Measurements from ENCODE around the gene CSRP2.

CSRP2 gene

DNA sequence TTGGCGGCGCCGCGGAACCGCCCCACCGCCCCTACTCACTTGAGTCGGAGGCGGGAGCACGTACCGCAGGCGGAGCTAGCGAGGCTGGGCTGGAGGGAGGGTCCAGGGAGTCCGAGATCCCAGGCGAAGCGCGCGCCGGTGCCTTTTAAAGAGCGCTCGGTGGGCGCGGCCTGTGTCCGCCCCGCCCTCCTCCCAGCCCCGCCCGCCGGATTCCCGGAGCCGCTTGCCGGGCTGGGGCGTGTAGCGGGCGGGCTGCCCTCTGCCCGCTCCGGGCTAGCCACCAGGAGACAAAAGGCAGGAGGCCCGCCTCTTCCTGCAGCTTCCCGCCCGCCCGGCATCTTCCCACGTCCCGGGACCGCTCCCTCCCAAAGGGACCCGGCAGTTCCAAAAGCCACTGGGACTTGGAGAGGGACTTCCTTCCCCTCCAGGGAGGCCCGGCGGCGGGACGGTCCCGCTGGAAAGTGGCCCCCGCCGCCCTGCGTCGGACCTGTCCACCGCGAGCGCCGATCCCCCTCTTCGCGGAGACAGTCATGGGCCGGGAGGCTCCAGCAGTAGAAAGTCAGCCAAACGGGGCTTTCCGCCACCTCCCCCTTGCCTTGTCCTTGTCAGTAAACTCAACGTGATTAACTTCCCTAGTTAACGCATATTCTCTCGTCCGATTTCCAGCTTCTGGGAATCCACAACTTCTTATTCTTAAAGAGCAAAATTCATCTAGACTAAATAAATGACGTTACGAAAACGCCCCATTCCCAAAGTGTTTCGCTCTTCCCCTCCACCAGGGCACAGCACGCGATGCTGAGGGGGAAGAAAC is at the start of gene CSRP2:
Gene CSRP2, minus strand, starts transcription at position 121 of the 811 bp plus-strand sequence. CDS start 12,759 bp downstream, outside the sequence.
- peak in 1 of 2 donors; percentile 24 for DNase-seq

DNA sequence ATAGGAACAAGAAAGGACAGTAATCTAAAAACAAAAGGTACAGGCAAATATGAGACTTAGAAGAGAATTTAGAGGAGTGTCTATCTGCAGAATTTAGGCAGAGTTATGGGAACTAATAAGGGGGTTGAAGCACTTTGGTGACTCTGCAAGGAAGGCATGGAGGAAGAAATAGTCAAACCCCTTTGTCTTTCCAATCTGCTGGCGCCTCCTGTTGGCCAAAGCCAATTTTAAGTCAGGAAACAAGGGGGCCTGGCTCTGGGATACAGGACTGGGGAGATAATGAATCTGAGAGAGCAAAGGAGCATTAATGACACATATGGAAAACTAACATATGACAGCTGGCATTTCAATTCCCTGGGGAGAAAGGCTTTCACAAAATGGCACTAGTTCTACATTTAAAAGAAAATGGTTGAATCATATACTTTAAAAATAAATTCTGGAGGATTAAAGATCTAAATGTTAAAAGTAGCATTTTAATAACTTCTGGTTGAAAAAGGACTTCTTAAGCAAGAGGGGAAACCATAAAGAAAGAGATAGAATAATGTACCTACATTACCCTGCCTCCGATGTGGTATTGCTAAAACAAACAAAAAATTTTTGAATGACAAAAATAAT is 48.5 kb upstream of the CSRP2 start:
- peak in 1 of 2 donors; percentile 20 for DNase-seq

DNA sequence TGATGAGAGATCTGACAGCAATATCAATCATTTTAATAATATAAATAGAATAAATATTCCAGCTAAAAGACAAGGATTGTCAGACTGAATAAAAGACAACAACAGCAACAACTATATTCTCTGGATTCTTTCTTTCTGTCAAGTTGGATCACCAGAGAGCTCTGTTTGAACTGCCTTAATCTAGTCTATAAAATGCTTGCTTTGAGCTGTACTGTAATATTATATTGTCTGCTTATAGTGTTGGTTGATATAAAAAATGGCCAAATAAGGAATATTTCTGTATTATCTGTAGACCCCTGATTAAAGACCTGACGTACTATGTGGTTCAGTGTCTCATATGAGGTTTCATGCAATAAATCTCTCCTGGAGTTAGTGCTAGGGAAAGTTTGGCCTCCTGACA is 46.3 kb upstream of the CSRP2 start:
- DNase-seq = no peak

DNA sequence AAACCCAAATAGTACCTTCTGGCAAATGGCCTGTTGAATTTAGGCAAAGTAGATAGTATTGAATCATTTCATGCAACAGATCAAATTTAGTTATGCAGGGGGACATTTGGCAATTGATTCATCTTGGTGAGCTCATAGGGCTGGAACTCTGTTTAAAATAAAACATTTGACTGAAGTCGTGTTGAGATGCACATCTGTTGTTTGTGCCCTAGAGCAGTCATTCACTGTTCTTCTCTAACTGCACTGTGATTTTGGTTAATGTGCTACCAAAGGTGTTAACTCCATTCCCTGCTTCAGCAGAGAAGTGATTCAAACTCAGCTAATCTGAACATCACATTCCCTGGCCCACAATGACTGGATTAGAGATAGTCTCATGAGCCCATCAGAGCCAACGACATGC is 44.0 kb upstream of the CSRP2 start:
- no peak for DNase-seq

DNA sequence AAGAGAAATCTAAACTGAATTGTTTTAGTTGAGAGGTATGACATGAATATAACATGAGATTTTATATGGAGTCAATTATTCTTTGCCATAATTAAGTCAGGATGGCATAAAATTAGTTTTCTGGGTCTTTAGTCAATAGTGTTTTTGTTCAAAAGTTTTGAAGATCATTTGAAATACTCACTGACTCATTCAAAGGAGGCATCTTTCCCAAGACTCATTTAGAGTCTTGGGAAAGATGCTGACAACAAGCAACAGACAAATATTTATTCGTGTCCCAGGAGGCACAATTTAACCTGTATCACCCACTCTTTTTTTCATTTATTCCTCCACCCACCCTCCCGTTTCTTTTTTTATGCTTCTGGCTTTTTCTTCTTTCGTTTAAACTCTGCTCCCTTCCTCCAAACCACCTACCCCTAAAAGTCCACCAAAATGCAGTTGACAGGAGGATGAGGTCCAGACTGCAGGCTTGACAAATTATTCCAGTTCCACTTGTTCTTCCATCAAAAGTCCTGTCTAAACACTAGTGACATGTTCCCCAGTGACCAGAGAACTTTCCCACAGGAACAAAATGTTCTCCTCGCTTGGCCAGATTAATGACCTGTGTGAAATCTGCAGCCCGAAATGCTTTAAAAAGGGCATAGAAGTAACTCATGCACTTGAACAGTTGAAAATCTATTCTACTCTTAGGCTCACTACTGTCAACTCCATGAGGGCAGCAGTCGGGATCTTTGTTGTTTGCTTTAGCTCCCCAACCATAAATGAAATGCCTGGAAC is 43.3 kb upstream of the CSRP2 start:
- no peak for DNase-seq

DNA sequence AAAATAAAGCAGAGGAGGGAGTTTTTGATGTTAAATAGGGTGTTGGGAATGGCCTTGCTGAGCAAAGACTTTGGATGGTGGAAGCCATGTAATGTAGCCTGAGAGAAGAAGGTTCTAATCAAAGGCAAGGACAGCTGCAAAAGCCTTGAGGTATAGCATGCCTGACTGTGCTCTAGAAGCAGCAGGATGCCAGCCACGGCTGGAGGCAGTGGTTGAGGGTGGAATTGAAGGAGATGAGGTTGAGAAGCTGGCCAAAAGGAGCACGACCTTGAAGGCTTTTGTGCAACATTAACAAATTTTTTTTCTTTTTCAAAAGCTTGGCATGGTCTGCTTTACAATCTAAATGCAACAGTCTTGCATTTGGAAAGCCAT is 42.3 kb upstream of the CSRP2 start:
- no peak for DNase-seq

DNA sequence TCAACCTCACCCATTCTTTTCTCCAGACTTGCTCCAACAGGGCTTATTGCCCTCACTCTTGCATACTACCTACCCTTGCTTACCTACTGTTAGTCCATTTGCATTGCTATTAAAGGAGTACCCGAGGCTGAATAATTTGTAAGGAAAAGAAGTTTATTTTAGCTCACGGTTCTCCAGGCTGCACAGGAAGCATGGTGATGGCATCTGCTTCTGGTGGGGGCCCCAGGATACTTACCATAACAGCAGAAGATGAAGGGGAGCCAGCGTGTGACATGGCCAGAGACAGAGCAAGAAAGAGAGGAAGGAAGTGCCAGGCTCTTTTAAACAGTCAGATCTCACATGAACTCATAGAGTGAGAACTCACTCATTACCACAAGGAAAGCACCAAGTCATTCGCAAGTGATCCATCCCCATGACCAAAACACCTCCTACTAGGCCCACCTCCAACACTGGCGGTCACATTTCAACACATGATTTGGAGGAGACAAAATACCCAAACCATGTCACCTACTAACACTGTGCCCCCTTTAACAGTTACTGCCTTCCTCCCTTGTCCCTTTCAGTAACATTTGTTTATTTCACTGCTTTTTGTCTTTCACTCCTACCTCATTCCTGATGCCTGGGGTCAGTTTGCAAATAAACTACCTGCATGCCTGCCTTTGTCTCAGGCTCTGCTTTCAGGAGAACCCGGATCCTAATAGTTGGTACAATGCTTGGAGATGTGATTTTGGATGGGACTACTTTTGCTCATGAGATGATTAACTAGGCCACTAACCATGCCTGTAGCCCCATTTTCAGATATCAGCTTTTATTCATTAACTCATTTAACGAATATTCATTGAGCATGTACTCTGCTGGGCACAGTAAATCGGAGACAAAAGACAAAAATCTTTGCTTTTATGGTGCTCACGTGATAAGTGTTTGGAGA is 41.6 kb upstream of the CSRP2 start:
- DNase-seq = peak in 1 of 2 donors; percentile 85

DNA sequence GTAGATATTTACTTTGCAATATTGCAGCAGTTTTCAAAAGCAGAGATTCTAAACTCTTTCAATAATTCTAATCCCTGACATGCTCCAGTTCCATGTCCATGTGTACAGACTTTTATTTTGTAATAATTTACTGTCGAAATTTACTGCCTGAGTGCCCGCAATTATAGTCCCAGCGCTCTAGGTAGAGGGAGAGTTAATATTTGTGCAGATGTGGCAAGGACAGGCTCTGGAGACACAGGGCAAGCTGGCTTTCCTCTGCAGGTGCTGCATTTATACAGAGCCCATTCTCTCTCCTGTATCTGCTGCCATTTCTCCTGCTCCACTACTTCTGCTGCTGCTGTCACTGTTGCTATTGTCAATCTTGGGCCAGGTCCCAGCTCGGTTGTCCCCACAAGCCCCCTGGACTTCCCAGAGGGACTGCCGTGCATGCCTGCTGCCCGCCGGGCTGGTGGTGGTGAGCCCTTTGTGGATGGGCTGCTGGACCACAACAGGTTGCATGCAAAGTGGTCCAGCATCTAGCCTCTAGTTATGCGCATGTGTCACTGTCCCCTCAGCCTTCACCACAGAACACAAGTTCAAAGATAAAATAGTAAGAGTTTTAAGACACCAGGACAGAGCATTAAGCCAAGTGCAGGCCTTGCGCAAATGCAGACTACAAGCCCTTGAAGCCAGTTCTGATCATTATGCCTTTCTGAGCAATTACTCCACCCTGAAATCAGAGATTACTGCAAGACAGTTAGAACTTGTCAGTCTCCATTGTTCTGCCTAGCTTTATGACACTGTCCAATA is 40.8 kb upstream of the CSRP2 start:
- DNase-seq = no peak

DNA sequence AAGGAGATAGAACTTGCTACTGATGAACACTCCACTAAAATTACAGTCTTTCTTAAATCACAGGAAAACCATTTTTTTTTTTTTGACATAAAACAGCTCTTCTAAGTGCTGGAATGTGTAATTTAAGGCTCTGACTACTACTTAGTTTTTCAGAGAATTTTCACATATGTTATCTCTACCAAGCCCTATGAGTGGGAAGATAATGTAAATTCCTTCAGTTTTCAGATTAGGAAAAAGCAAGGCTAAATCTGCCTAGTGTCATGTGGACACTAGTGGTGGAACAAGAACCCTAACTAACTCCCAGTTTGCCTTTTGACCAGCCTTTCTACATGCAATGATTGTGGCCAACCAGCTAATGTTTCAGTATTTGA is 37.3 kb upstream of the CSRP2 start:
- no peak for DNase-seq

DNA sequence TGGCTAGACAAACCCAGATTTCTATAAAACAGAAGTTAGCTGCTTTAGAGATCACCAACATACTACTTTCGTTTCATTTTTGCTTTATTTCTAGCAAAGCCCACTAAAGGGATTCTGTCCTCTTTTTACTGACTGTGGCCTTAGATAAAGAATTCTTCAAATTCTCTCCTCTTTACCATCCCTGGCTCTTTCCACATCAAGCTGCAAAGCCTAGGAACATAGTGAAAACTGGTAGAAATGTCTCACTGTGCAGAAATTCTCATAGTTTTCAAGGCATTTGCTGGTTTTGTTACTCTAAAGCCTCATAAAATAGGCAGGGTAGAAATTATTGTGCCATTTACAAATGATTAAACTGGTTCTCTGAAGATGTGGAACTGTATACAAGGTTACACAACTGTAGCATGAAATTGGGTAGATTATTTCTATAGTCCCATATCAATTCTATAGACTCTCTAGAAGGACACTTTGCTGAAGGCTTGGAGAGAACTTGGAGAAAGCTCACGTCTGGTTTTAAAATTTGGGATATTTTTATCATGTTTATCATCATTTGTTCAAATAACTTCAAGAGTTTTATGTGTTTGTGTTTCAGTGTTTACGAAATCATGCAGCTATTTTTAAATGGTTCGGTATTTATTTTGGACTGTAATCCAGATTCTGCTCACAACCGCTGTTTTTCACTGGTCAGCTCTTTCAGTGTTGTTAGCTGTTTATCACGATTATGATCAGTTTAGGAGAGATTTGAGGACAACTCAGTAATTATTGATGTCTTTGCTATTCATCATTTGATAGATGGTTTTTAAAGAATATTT is 36.7 kb upstream of the CSRP2 start:
- DNase-seq = no peak

DNA sequence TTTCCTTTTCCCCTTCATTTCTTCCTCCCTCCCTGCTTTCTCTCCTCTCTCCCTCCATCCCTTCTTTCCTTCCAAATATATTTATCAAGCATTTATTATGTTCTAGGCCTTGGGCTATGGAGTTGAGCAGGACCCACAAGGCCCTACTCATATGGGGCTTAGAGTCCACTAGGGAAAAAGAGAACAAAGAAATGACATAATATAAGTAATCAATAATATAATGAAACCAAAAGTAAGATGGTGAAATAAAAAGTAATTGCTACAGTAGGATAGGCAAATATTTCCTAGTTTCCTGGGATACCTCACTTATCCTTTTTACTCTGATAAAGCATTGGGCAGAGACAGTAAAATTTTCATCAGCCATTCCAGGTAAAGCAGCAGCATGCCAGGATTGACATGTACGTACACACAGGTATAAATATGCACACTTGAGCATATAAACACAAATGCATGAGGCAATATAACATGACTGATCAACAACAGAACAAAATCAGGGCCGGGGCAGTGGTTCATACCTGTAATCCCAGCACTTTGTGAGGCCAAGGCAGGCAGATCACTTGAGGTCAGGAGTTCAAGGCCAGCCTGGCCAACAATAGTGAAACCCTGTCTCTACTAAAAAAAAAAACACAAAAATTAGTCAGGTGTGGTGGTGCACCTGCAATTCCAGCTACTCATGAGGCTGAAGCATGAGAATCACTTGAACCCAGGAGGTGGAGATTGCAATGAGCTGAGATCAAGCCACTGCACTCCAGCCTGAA is 35.5 kb upstream of the CSRP2 start:
- DNase-seq = no peak

DNA sequence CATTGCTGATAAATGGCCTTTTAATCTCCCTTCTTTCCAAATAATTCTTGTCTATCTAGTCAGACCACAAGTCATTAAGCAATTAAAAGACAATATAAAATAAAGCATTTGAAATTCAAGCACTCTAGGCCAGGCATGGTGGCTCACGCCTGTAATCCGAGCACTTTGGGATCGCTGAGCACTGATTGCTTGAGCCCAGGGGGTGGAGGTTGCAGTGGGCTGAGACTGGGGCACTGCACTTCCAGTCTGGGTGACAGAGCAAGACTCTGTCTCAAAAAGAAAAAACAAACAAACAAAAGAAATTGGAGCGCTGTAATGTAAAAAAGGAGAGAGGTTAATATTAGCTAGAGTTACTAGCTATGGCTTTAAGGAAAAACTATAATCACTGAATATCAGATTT is 30.5 kb upstream of the CSRP2 start:
- DNase-seq = no peak

DNA sequence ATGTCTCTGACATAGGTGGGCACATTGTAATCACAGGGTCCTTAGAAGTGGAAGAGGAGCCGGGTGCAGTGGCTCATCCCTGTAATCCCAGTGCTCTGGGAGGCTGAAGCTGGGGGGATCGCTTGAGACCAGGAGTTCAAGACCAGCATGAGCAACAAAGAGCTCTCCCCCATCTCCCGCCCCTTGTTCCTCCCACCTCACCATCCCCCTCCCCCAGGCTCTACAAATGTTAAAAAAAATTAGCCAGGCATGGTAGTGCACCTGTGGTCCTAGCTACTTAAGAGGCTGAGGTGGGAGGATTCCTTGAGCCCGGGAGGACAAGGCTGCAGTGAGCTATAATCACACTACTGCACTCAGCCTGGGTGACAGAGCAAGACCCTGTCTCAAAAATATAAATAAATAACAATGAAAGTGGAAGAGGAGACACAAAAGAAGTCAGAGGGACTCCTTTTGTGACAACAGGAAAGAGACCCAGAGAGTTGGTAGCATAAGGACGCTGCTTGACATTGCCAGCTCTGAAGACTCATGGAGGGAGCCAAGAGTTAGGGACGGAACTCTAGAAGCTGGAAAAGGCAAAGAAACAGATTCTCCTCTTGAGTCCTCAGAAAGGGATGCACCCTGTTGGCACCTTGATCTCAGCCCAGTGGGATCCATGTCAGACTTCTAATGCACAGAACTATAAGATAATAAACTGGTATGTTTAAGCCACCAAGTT is 29.6 kb upstream of the CSRP2 start:
- no peak for DNase-seq

DNA sequence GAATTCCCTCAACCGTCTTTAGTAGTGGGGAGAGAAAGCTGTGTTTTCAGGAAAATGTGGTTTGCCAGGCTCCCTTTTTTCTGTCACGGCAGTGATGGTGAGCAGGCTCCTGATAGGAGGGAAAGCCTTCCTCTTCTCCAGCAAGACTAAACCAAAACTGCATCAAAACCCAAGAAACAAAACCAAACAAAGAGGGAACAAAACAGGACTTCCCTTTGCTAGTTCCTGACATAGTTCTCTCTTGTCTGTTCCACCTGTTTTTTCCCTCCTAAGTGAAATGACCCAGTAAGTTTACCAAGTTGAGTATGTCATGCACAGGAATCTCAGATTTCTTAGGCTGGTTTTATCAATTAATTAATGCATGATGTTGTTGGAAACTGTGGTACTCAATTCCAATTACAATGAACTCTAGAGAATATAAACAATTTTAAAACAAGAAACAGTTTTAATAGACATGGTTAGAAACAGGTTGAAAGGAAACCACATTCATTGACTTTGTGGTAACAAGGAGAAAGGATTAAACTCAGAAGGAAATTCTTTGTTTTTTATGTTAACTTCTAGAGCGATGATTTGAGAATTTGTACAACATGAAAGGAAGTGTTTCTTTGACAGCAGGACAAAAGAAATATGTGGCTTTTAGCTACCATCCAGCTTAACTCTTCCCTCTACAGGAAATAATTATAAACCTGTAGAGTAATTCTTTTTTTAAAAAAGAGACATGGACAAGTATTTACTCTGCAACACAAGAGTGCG is 23.0 kb upstream of the CSRP2 start:
- no peak for DNase-seq

DNA sequence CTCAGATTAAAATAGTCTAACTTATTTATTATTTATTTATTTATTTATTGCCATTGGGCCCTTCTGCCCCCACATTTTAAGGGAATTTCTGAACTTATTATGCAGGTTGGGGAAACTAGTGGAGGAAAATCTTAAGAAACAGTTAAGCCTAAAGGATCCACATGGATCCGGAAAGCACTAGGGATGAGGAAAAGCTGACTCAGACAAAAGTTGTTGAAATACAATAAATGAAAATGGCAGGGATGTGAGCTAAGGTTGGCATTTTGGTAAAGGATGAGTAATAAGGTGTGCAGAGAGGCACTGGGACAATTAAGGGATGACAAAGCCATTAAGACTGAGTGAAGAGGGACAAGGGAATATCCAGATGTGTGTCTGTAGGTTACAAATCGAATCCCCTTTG is 20.7 kb upstream of the CSRP2 start:
- no peak for DNase-seq

DNA sequence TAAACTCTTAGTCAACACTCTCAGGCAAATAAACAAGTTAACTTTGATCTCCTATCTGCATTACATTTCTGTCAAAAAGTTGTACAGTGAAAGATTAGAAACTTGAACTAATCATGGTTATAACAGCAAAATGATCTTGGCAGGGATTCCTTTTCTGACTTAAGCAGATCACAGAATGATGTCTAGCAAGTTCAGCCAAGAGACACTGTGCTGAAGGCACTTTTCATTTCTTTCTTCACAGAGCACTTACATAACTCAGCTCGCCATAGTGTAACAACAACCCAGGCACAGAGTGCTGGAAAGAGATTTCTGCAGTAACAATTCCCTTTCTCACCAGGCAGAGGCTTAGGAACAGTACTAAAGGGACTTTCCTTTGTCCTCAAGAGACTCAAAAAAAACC is 19.6 kb upstream of the CSRP2 start:
- no peak for DNase-seq

DNA sequence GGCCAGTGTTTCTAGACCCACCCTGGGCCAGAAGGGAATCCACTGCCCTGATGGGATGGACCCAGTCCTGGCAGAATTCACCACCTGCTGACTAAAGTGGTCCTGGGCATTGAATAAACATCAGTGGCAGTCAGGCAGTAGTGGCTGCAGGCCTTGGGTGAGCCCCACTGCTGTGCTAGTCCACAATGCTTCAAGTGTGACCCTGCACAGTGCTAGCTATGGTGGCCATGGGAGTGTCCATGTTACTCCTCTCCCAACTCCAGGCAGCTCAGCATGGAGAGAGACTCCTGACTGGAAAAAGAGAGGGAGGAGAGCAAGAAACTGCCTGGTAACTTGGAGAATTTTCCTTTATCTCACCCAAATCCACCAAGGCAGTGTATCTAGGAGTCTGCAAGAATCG is 17.5 kb upstream of the CSRP2 start:
- no peak for DNase-seq

DNA sequence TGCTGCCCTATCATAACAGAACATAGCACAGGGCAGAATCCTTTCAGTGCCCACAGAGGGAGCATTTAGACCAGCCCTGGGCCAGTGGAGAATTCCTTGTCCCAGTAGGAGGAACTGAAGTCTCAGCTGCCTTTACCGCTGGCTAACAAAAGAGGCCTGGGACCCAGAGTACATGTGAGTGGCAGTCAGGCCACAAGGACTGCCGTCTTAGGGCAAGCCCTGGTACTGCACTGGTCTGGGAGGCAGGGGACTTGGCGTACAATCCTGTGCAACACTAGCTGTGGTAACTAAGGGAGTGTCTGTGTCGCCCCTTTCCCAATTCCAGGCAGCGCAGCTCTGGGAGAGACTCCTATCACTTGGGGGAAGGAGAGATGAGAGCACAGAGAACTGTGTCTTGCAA is 17.0 kb upstream of the CSRP2 start:
- no peak for DNase-seq

DNA sequence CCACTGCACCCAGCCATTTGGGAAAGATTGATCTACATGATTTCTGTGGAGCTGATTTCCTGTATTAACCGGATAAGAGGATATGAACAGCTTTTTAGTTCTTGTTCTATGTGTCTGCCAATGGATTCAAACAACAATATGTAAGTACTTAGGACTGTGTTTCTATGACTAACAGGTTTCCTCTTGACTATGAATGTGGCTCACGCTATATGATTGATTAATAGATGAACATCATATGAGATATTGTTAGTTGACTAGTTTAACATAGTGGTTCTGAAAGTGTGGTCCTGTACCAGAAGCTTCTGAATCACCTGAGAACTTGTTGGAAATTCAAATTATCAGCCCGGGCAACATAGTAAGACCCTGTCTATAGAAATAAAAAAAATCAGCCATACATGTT is 12.8 kb upstream of the CSRP2 start:
- no peak for DNase-seq
